SKM-1 treated with dmso at 0.1 percent for 144 hours (cell line): ENCODE measurements around the gene C12orf43.

Experiments
- DNase-seq: peaks from one replicate; lab custom pipeline; 2025; ENCODE audit not compliant: unreplicated experiment; lab: John Stamatoyannopoulos, UW

C12orf43 gene

GRCh38 chr12:120979220-120979861, 36.9 kb downstream of the C12orf43 start:
- DNase-seq: no peak

- DNase-seq: no peak
Observed at GRCh38 chr12:120978296-120979219, 37.7 kb downstream of the C12orf43 start, which contains the start of gene HNF1A. TSS of gene HNF1A (plus strand) at chr12:120978543. CDS start at chr12:120978769, 226 bp downstream.

GRCh38 chr12:120977531-120978295, 38.6 kb downstream of the C12orf43 start:
- DNase-seq: no peak

GRCh38 chr12:120972870-120973543, 43.3 kb downstream of the C12orf43 start:
- DNase-seq: no peak

- peak; percentile 50 for DNase-seq
Observed at GRCh38 chr12:120971299-120972180, 44.7 kb downstream of the C12orf43 start.

- no peak for DNase-seq
Observed at GRCh38 chr12:120970310-120970709, 46.0 kb downstream of the C12orf43 start.

GRCh38 chr12:120965534-120966091, 50.7 kb downstream of the C12orf43 start:
- DNase-seq: no peak

GRCh38 chr12:120964298-120964697, 52.0 kb downstream of the C12orf43 start:
- DNase-seq: no peak

GRCh38 chr12:120962532-120963020, 53.7 kb downstream of the C12orf43 start:
- no peak for DNase-seq

- DNase-seq: no peak
Observed at GRCh38 chr12:120961604-120962531, 54.4 kb downstream of the C12orf43 start.

GRCh38 chr12:120960657-120961056, 55.6 kb downstream of the C12orf43 start:
- no peak for DNase-seq

GRCh38 chr12:120959111-120959878, 57.0 kb downstream of the C12orf43 start:
- no peak for DNase-seq

GRCh38 chr12:120956579-120957300, 59.5 kb downstream of the C12orf43 start:
- DNase-seq: no peak

GRCh38 chr12:120955232-120955631, 61.1 kb downstream of the C12orf43 start:
- no peak for DNase-seq

- no peak for DNase-seq
Observed at GRCh38 chr12:120950807-120951206, 65.5 kb downstream of the C12orf43 start.
